GM23338 (cell line): ENCODE data around the gene GDI2. TPM values are rescaled to one million over a fixed set of nuclear protein-coding genes. Genes with fewer than 3 reads are reported as not detected.

Source experiments
- ATAC-seq: fragments of 200-7000 bp; cut with Tn5 transposase; 3 replicates; pipeline ENCODE4 v1.9.1; 2020
- DNase-seq: peaks from one replicate; pipeline ENCODE4 v3.0.0-alpha.2; 2015; ENCODE audit warnings: low spot score
- H2AFZ ChIP-seq: fragments of 200-600 bp; sonication (generic); 2 replicates; pipeline ENCODE4 v1.8.0; 2016; ENCODE audit warnings: antibody characterized with exemption, mild to moderate bottlenecking, moderate library complexity
- H3F3A ChIP-seq: fragments of 200-600 bp; sonication (generic); replicated peaks from 2 replicates; pipeline ENCODE4 v1.8.0; 2017; ENCODE audit warnings: antibody characterized with exemption, mixed run types, low read depth
- H3K27ac ChIP-seq: fragments of 200-600 bp; sonication (generic); 2 replicates; pipeline ENCODE4 v1.6.1; 2016; ENCODE audit warnings: low read depth
- H3K27me3 ChIP-seq: fragments of 200-600 bp; sonication (generic); 2 replicates; pipeline ENCODE4 v1.8.0; 2016; ENCODE audit warnings: mild to moderate bottlenecking, mixed run types, moderate library complexity; ENCODE audit not compliant: insufficient read depth
- H3K36me3 ChIP-seq: fragments of 200-600 bp; sonication (generic); 2 replicates; pipeline ENCODE4 v1.8.0; 2016; ENCODE audit warnings: mild to moderate bottlenecking; ENCODE audit not compliant: insufficient read depth
- H3K4me1 ChIP-seq: fragments of 200-600 bp; sonication (generic); 2 replicates; pipeline ENCODE4 v1.8.0; 2016; ENCODE audit warnings: mild to moderate bottlenecking, moderate library complexity; ENCODE audit not compliant: insufficient read depth
- H3K4me2 ChIP-seq: fragments of 200-600 bp; sonication (generic); 2 replicates; pipeline ENCODE4 v1.7.1; 2017; ENCODE audit warnings: mixed run types
- H3K4me3 ChIP-seq: fragments of 200-600 bp; sonication (generic); 2 replicates; pipeline ENCODE4 v1.6.1; 2016; ENCODE audit warnings: mixed run types
- H3K79me2 ChIP-seq: fragments of 200-600 bp; sonication (generic); replicated peaks from 2 replicates; pipeline ENCODE4 v1.8.0; 2017; ENCODE audit warnings: mild to moderate bottlenecking; ENCODE audit not compliant: insufficient read depth
- H3K9me2 ChIP-seq: fragments of 200-600 bp; sonication (generic); 2 replicates; pipeline ENCODE4 v1.8.0; 2017; ENCODE audit not compliant: insufficient read depth
- H4K20me1 ChIP-seq: fragments of 200-600 bp; sonication (generic); replicated peaks from 2 replicates; pipeline ENCODE4 v1.8.0; 2017; ENCODE audit warnings: mild to moderate bottlenecking; ENCODE audit not compliant: insufficient read depth
- H3K27ac Mint-ChIP-seq: 2 replicates; pipeline ENCODE4 v1.8.0; 2020; ENCODE audit warnings: inconsistent platforms, mild to moderate bottlenecking, moderate library complexity, mixed read lengths
- H3K27me3 Mint-ChIP-seq: 3 replicates; pipeline ENCODE4 v1.8.0; 2022; ENCODE audit warnings: low read depth, mild to moderate bottlenecking, moderate library complexity, mixed read lengths, inconsistent platforms; ENCODE audit not compliant: insufficient read depth, poor library complexity
- H3K36me3 Mint-ChIP-seq: 3 replicates; pipeline ENCODE4 v1.8.0; 2021; ENCODE audit warnings: low read depth, mild to moderate bottlenecking, inconsistent platforms, moderate library complexity, mixed read lengths
- H3K4me1 Mint-ChIP-seq: 3 replicates; pipeline ENCODE4 v1.8.0; 2020; ENCODE audit warnings: mild to moderate bottlenecking, inconsistent platforms, mixed read lengths
- H3K4me3 Mint-ChIP-seq: 3 replicates; pipeline ENCODE4 v1.8.0; 2021; ENCODE audit warnings: moderate library complexity, mild to moderate bottlenecking, inconsistent platforms, mixed read lengths
- H3K9me3 Mint-ChIP-seq: 3 replicates; pipeline ENCODE4 v1.8.0; 2020; ENCODE audit warnings: moderate library complexity, mild to moderate bottlenecking, inconsistent platforms, mixed read lengths
- CREB1 ChIP-seq: fragments of 250-450 bp; sonication (Bioruptor Pico); IDR thresholded peaks from 2 replicates; pipeline ENCODE4 v1.5.0; 2020; ENCODE audit warnings: low read depth, mild to moderate bottlenecking, moderate library complexity
- EZH2 ChIP-seq: fragments of 200-600 bp; sonication (generic); IDR thresholded peaks from one replicate; pipeline ENCODE4 v1.8.0; 2017; ENCODE audit warnings: antibody characterized with exemption, mild to moderate bottlenecking, low read depth; ENCODE audit not compliant: unreplicated experiment
- EZH2phosphoT487 ChIP-seq: fragments of 200-600 bp; sonication (generic); IDR thresholded peaks from one replicate; pipeline ENCODE4 v1.8.1; 2018; ENCODE audit warnings: antibody characterized with exemption; ENCODE audit not compliant: unreplicated experiment
- JUNB ChIP-seq: IDR thresholded peaks from one replicate; pipeline ENCODE4 v1.6.1; 2016; ENCODE audit warnings: antibody characterized with exemption; ENCODE audit not compliant: unreplicated experiment
- NANOG ChIP-seq: IDR thresholded peaks from 2 replicates; pipeline ENCODE4 v1.6.1; 2016; ENCODE audit warnings: antibody characterized with exemption, borderline replicate concordance
- ZNF114 ChIP-seq: fragments of 250-450 bp; sonication (Bioruptor Pico); IDR thresholded peaks from 2 replicates; pipeline ENCODE4 v1.5.0; 2020; ENCODE audit warnings: mild to moderate bottlenecking, moderate library complexity
- ZNF462 ChIP-seq: fragments of 250-450 bp; sonication (Bioruptor Pico); IDR thresholded peaks from 2 replicates; pipeline ENCODE4 v1.5.0; 2020; ENCODE audit warnings: mild to moderate bottlenecking, moderate library complexity
- polyA plus RNA-seq: library from polyadenylated mRNA; unstranded; fragments of >200 nt; fragmentation: Nextera tagmentation; extraction: Ambion mirVana; gene quantifications from 2 replicates; pipeline ENCODE4 v1.2.1, GENCODE V29; 2016
- total RNA-seq: library from RNA; depleted of rRNA; stranded (reverse); fragments of >200 nt; shearing (Covaris generic); gene quantifications from 2 replicates; pipeline ENCODE4 v1.2.3, GENCODE V29; 2014

The GDI2 gene
- total and polyA plus RNA-seq, 2 experiments from 2014 or later = 269 to 505 TPM

- Histone ChIP-seq H3K36me3 (no peaks in the 10 kb centered on the region), H4K20me1 (peaks cover 52% of the 10 kb centered on the region), H3K27me3 (no peaks in the 10 kb centered on the region), H3K4me2 (peak overlapping the region; percentile 87), H3K4me3 (peak overlapping the region; percentile 73), H3K4me1 (peaks cover 25% of the 10 kb centered on the region), H3K27ac (no peak overlapping the region), H2AFZ (no peak overlapping the region), H3F3A (no peaks in the 10 kb centered on the region), H3K79me2 (peaks cover 76% of the 10 kb centered on the region), H3K9me2 (no peaks in the 10 kb centered on the region)
- no peak for TF ChIP-seq NANOG
- no peak for TF ChIP-seq ZNF462
- no peak for TF ChIP-seq CREB1 (CRISPR knock-in tag)
- TF ChIP-seq JUNB = no peak
- no peak for TF ChIP-seq EZH2phosphoT487
- H3K9me3 Mint-ChIP-seq = no peaks in the 10 kb centered on the region
- H3K27ac Mint-ChIP-seq = no peak overlapping the region
- ATAC-seq (no peak), DNase-seq (peak; percentile 39)
- H3K4me1 Mint-ChIP-seq = peaks cover 28% of the 10 kb centered on the region
- H3K36me3 Mint-ChIP-seq = peaks cover 26% of the 10 kb centered on the region
- H3K4me3 Mint-ChIP-seq = peak overlapping the region; percentile 90
- H3K27me3 Mint-ChIP-seq = peaks cover 6% of the 10 kb centered on the region
These were observed 1.8 kb downstream of the GDI2 start for GRCh38 chr10:5811387-5811821.

- Histone ChIP-seq H3K4me3 (peak overlapping the region; percentile 73), H3K79me2 (peaks cover 87% of the 10 kb centered on the region), H3K4me1 (peaks cover 25% of the 10 kb centered on the region), H3K27me3 (no peaks in the 10 kb centered on the region), H3K9me2 (no peaks in the 10 kb centered on the region), H3K4me2 (peak overlapping the region; percentile 87), H3K27ac (no peak overlapping the region), H4K20me1 (peaks cover 60% of the 10 kb centered on the region), H2AFZ (no peak overlapping the region), H3F3A (no peaks in the 10 kb centered on the region), H3K36me3 (no peaks in the 10 kb centered on the region; the same call in 1 of the 2 replicates)
- H3K9me3 Mint-ChIP-seq = no peaks in the 10 kb centered on the region
- H3K27ac Mint-ChIP-seq = 0 out of 2 replicates have a peak overlapping the region, but pooled peaks have one; percentile 25
- peaks cover 35% of the 10 kb centered on the region for H3K36me3 Mint-ChIP-seq
- DNase-seq (no peak), ATAC-seq (no peak)
- H3K4me3 Mint-ChIP-seq = peak overlapping the region; percentile 90
- peaks cover 6% of the 10 kb centered on the region for H3K27me3 Mint-ChIP-seq
- peaks cover 28% of the 10 kb centered on the region for H3K4me1 Mint-ChIP-seq
- no peak for TF ChIP-seq ZNF462
- TF ChIP-seq EZH2 = no peak
- TF ChIP-seq EZH2phosphoT487 = no peak
- TF ChIP-seq ZNF114 = no peak
These were observed 3.0 kb downstream of the GDI2 start for GRCh38 chr10:5810225-5810624.
